NCI-H524 treated with DMSO at 0.1 percent for 48 hours (cell line): Measurements from ENCODE around the gene STAC.

Experiments used
- DNase-seq: peaks from one replicate; lab custom pipeline; 2025; lab: John Stamatoyannopoulos, UW

STAC gene, protein sequence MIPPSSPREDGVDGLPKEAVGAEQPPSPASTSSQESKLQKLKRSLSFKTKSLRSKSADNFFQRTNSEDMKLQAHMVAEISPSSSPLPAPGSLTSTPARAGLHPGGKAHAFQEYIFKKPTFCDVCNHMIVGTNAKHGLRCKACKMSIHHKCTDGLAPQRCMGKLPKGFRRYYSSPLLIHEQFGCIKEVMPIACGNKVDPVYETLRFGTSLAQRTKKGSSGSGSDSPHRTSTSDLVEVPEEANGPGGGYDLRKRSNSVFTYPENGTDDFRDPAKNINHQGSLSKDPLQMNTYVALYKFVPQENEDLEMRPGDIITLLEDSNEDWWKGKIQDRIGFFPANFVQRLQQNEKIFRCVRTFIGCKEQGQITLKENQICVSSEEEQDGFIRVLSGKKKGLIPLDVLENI

DNA sequence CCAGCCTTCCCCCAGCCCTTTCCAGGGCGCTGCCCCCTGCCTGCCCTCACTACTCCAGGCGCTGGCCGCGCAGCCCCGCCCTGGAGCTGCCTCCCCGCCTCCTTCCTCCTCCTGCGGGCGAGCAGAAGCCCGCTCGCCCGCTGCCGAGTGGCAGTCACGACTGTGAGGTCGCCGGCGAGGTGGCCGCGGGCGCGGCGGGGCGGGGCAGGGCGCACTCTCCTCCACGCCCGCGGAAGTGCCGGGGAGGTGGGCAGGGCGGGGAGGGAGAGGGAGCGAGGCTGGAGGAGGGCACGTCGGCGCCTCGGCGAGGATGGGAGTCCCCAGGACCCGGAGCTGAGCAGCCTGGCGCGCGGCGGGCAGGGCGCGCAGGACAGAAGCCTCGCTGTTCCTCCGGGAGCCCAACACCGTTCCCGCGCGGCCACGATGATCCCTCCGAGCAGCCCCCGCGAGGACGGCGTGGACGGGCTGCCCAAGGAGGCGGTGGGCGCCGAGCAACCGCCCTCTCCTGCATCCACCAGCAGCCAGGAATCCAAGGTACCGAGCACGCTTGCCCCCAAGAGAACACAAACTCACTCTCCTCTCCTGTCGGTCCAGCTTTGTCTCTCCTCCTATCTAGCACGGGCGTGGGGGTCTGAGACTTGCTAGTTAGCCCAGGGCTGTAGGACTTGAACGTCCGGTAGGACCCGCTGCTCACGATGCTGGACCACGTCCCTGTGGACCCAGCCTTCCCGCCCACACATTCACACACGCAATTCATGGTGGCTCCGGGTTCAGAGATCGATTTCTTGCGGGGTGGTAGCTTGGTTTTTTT, at the start of gene STAC:
TSS of gene STAC (plus strand) at position 284 of the 811 bp plus-strand sequence. CDS start at position 424, 140 bp downstream.
- no peak for DNase-seq

DNA sequence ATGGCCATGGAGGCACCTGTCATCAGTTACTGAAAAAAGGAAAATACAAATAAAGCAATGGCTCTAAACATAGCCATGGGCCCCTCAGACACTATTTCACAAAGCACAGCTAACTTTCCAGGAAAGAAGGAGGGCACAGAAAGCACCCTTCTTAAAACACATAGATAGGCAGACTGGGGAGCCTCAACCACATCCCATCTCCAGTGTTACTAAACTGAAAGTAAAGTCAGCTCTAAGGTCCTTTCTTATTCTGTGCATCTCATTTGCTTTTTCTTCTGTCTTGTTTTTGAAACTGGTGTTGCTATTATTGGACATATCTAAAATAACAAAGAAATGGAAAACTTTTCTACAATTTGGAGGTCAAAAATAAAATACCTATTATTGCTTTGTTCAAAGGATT, 48.2 kb upstream of the STAC start:
- DNase-seq, result no peak

DNA sequence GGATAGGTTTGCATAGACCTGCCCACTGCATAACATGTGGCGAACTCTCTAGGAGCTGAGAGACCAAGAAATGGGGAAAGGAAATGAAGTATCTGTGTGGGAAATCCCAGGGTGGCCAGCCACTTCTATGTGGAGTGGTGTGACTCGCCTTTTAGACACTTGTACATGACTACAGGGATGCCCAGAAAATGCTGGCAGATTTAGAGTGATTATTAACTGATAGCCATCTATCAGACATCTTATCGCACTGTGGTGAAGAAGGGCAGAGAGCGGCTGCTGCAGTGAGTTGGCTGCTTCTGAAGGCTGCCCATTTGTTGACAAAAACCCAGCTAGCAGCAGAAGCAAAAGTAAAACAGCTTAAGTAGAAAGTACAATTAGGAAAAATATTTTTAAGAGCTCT, 18.1 kb upstream of the STAC start:
- no peak for DNase-seq

DNA sequence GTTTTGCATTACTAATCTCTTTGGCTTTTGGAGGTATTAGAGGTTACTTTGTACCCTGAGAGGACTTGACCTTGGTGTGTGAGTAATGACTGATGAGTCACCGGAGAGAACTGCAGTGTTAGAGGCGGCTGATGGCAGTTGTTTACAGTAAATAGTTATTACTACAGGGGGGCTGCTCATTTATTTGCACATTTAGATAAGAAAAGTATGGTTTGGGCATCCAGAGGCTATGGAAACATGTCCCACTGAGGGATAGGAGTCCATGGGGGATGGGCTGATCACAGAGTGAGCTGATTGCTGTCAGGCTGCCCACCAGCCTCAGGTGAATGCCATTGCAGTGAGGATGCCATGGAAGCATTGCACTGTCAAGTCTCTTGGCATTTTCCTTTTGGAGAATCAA, 17.3 kb upstream of the STAC start:
- no peak for DNase-seq

DNA sequence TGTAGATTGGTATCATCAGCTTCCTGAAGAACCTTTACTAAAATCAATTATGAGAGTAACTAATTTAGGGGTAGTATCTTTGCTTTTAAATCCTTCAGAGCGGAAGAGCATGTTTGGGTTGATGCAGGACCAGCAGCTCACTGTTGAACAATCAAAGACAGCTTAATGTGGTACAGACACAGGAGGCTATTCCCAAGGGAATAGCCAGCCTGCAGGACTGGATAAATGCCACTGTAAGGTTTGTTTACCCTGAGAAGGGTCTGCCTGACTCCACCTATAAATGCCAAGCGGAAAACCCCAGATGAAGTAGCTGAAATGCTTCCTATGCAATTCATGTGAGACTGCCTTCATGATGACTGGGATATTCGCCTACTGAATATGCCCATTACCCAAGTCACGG, 16.0 kb upstream of the STAC start:
- DNase-seq, result no peak

DNA sequence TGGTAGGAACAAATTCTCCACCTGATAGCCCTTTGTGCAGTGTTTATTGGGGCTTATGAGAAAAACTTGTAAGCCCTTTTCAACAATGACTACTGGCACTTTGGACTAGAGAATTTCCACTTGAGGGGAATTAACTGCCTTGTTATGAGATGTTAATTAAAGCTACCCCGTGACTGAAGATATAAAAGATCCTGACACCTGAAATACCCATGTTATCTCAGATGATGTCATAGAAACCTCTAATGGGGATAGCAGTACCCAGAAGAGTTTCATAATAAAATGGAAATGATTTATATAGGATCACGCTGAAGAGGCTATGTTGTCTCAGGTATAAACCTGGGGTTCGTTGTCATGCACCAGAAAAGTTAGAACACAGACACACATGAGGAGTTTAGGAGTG, 14.5 kb upstream of the STAC start:
- peak; percentile 60 for DNase-seq

DNA sequence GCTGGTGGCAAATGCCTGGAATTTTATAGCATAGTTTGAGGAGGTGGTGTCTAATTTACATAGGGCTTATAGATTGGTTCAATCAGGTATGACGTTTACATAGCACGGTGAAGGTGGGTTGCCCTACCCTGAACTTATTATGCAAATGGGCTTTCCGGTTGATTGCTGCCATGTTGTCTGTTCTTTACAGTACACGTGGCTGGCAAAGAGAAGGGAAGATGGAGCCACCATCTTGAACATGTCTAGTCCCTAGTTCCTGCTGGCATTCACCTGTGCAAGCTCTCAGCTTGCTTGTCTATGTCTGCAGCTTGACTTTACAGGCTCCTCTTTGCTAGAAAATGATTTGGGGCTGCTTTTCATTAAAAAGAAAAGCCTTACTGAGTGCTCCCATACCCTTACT, 14.0 kb upstream of the STAC start:
- peak; percentile 82 for DNase-seq

DNA sequence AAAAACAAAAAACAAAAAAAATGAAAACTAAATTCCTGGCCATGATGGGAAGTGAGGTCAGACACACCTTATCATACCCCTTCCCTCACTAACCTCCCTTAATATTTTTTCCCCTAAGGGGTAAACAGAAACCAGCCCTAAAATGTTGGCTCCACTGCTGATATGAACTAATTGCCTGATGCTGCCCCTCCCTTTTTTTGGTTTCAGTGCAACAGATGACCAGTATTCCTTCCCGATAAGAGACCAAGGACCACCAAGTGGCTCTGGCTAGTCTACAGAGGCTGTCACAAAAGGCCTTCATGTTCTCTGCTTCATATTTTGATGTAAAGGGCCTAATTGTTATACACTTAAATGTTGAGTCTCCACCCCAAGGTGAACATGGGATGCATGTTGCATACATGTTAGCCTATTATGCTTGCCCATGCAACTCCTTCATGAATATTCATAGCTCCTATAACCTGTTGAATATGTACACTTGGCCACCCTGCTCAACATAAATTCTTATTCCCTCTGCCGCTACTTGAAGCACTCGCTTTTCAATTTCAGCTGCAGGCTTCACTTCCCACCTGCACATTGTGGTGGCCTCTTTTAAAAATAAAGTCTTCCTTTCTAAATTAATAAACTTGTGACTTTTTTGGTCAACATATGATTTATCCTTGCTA, 12.3 kb upstream of the STAC start:
- DNase-seq, result no peak

DNA sequence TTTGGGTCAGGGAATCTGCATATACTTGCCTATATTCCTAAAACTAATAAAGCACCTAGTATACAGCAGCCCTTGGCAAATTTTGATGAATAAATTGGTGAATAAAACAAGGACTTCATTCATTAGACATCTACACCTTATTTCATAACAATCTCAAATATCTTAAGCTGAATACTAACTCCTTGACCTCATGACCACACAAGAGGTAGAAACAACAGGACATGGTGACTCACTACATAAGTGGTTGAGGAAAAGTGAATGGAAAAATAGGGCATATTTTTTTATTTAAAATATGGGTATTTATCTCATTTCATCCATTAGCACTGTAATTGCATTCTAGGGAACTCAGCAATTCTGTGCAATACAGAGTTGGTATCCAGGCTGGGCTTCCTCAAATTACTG, 7.8 kb upstream of the STAC start:
- DNase-seq, result no peak

DNA sequence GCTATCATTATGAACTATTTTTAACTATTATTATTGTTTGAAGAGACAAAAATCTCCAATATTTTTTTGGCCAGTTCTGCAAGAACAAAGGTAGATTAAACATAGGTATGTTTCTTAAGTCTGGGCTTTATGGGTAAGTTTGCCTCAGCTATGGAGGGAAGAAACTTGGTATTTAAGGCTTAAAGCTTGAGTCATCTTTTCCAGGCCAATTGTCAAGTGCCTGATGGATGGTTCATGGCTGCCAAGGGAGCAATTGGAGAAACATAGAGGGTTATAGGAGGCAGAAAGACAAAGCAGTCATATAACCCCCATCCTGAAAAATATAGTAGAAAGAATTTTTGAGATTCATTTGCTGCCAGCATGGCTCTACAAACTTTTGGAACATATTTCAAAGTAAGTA, 7.2 kb upstream of the STAC start:
- DNase-seq, result no peak

DNA sequence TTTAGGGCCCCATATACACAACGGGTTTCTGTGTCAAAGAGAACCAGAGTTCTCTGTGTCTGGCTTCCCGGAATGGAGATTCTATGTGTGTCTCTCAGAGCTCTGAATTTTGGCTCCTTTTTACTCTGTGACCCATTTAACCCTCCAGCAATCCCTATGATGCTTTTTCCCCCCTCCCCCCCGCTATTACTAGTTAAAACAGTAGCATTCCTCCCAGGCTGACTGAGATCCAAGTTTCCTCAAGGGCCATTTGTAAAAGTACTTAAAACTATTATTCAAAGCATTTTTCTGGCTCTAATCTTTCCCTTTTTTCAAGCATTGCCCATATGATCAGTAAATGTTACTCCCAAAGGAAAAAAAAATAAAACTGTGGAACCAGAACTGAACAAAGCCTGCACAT, 6.6 kb upstream of the STAC start:
- DNase-seq, result no peak

DNA sequence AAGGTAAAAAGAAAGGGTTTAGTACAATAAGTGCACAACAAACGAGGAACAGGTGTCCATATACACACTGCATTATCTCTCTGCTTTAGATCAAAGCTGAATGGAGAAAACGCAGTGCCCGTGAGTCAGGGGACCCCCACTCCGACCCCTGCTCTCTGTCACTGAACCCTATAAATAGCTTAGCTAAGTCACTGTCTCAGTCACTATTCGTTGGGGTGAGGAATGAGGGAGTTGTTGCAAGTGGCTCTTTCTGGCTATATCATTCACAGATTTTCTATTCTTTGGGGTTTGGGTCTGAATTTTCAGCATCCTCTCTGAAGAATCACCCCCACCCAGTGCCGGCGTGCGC, 458 bp upstream of the STAC start:
- DNase-seq, result no peak

DNA sequence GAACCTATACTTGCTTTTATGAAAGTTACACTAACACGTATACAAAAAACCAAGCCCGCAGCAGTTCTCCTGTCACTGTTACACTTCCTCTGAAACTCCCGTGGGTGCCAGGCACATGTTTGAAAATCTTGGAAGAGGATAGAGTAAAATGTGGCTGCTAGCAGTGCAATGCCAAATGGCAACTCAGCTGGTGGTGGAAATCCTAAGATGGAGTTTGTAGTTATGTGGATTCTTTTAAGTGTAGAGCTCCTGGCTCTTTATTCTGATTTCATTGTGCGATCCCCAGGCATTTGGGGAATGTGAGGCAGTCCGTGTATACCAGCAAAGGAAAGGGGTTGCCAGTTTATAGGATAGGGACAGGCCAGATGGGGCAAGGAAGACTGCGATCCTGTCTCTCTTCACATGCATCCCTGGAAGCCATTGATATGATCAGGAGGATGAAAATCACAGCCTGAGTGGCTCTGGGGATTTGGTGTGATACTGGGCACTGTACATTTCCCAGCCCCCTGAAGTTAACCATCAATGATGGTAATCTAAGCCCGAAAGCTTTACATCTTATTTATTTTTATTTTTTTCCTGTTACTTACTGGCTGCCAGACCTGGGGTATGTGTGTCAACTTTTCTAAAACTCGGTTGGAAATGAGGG, 1.1 kb downstream of the STAC start:
- DNase-seq, result no peak

DNA sequence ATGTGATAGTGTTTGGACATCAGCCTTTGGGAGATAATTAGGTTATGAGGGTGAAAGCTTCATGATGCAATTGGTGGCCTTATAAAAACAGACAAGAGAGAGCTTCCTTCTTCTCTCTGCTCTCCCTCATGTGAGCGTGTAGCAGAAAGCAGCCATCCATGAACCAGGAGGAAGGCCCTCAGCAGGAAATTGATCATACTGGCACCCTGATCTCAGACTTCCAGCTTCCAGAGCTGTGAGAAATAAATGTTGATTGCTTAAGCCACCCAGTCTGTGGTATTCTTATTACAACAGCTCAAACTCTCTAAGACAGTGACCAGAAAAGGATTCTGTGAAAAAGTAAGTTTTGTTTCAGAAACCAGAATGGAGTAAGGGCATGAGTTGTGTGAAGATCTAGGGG, 13.3 kb downstream of the STAC start:
- DNase-seq, result no peak

DNA sequence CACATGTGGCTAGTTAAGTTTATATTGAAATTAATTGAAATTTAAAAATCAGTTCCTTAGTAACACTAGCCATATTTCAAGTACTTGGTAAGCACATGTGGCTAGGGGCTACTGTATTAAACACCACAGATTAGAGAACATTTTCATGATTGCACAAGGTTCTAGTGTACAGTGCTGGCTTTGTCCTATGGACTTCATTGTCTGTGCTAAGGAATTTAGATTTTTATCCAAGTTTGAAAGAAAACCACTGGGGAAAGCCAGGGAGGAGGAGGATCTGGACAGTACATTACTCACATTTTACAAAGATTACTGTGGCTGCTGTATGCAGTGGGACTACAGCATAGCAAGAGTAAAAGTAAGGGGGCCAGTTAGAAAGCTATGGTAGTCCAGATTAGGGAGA, 13.9 kb downstream of the STAC start:
- DNase-seq, result no peak

DNA sequence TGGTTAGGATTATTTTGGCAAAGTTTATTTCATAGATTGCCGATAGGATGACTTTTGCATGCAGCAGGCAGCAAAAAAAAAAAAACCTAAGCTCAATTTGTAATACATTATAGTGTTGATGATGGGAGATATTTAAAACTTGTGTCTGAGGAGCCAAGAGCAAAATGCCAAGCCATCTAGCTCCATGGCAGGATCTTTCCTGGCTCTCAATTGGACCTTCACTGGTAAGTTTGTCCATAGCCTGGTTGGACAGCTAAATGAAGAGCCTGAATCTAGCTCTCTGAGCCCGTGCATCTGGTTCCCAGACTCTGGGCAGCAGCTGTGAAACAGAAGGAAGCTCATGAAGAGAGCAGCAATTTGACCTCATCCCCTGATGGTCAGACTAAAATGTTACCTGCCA, 17.5 kb downstream of the STAC start:
- no peak for DNase-seq

DNA sequence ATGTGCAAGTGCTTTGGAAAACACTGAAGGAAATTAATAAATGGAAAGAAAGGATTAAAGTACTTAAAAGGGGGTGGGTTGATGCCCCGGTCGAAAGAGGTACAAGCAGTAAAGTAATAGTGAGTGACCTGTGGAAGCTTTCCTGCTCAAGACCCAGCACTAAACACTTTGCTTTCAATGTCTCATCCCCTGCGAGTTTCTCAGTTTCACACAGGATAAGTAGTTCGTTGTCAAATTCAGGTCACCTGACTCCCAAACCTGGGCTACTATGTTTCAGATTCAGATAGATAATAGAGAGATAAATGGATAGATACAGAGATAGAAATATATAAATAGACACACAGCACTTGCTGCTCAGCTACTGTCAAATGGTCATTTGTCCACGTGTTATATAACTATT, 19.6 kb downstream of the STAC start:
- DNase-seq, result no peak

DNA sequence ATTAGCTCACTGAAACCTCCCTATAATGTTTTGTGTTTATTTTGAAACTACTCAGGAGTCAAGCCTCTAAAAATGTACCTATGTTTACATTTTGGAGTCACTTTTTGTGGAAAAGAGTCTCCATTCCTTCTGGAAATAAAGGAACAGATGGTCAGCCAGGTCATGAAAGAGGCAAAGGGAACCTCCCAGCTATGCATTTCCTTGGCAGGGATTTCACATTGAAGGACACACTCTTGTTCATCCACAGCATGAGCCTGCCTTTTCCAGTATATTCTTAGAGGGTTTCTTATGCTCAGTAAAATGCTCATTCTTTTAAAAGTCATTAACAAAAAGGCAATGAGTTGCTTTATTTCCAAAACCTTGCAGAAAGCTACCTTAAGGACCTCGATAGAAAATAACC, 20.8 kb downstream of the STAC start:
- DNase-seq, result no peak

DNA sequence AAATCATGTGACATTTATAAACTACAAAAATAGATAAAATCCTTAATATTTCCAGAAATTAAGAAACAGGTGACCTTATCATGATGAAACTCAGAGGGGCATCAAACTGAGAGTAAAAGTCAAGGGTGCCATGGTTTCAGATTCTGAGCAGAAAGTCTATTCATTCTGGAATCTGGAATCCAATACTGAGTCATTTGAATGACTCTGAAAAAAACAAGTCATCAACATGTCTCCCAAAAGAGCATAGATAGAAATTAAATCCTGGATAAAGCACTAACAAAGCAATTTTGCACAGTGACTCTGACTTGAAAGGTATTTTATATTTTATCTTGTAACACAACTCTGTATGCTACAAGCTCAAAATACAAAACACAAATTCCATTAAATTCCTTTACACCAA, 23.4 kb downstream of the STAC start:
- no peak for DNase-seq

DNA sequence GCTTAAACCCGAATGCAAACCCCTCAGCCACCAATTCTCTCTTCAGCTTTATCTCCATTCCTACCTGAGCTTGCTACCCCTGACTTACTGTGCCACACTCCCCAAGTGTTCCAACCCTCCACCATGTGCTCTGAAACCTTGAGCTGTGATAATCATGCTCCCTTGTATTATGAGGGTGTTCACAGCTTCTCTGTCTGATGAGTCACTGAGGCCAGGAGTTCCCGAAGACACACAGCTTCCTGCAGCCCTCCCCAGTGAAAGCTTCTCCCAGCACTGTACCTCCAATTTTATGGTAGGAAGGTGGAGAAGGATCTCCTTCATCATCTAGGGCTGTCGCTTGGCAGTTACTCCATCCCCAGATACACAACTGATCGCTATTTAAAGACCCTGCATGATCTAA, 24.9 kb downstream of the STAC start:
- no peak for DNase-seq

DNA sequence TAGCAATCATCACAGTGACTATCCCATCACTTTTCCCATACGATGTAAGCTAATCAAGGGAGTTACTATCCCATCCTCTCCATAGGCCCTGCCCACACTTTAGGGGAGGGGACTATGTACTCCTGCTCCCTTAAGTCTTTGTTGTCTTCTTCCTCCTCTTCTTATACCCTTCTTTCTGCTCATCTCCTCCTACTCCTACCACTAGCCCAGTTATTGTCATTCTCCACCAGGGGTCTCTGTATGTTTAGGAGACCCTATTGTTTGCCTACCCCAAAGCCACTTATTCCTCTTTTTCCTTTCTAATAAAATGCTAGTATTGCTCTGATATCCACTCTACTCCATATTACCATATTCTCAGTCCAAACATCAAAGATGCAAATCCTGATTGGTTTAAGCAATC, 27.8 kb downstream of the STAC start:
- DNase-seq, result no peak

DNA sequence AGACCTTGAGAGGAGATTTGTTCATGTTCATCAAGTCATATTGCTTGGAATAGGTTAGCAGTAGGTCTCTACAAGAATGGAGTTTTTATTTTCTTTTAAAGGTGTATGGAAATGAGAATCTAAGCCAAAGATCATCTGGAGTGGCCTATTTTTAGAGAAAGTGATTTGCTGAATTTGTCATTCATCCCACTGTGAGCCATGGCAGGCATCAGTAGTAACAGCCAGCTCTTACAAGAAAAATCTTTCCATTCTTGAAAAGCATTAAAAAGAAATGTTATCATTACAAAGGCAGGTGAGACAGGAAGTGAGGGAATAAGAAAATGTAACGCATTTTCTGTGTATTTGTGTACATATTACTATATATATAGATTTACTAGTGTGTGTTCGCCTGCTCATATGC, 29.6 kb downstream of the STAC start:
- DNase-seq, result no peak

DNA sequence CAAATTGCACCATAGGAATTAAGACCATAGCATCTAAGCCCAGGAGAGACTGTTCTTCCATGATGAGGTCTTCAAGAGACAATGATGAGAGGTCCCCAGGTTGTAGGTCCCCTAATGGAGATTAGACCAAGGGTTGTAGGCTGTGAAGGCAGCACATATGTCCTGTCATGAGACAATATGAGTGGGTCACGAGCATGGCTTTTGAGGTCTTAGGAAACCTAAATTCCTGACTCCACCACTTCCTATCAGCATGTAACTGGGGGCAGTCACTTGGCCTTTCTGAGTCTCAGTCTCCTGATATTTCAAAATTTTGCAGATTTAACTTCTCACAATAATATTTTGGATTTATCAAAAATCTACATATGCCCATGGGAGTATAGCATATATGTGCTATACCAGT, 31.3 kb downstream of the STAC start:
- no peak for DNase-seq
